Activated B cell treated with CpG ODN at 0.5 μM for 24 hours (primary cell): ENCODE results near the gene WWP2. TPM values are rescaled to one million over a fixed set of nuclear protein-coding genes. Genes with fewer than 3 reads are reported as not detected.

ENCODE experiments used
- ATAC-seq: fragments of 200-7000 bp; cut with Tn5 transposase; one replicate; pipeline ENCODE4 v1.10.0; 2021; ENCODE audit warnings: low read depth, mild to moderate bottlenecking, moderate library complexity
- CTCF ChIA-PET: fragments of 350-600 bp; sonication (Branson Sonifier 250); formaldehyde crosslinking; loops from one replicate; lab custom pipeline; 2021; ENCODE audit warnings: antibody characterized with exemption; lab: Charles Lee
- POLR2A ChIA-PET: fragments of 350-600 bp; sonication (Branson Sonifier 250); formaldehyde crosslinking; loops from one replicate; lab custom pipeline; 2021; ENCODE audit warnings: antibody characterized with exemption; lab: Charles Lee
- DNase-seq: peaks from one replicate; pipeline ENCODE4 v3.0.0; 2022
- H3K27ac Mint-ChIP-seq: one replicate; pipeline ENCODE4 v1.8.0; 2020; ENCODE audit warnings: mixed read lengths
- H3K27me3 Mint-ChIP-seq: one replicate; pipeline ENCODE4 v1.8.0; 2021; ENCODE audit warnings: mixed read lengths
- H3K36me3 Mint-ChIP-seq: one replicate; pipeline ENCODE4 v1.8.0; 2021; ENCODE audit warnings: low read depth, mixed read lengths
- H3K4me1 Mint-ChIP-seq: one replicate; pipeline ENCODE4 v1.8.0; 2021; ENCODE audit warnings: mixed read lengths
- H3K4me3 Mint-ChIP-seq: one replicate; pipeline ENCODE4 v1.8.0; 2020; ENCODE audit warnings: mild to moderate bottlenecking, mixed read lengths
- H3K9me3 Mint-ChIP-seq: one replicate; pipeline ENCODE4 v1.8.0; 2020; ENCODE audit warnings: mixed read lengths
- intact Hi-C: fragments of 100-400 bp; cut with micrococcal nuclease; formaldehyde crosslinking; loops from one replicate; pipeline ENCODE4 v1.15.1; 2024
- total RNA-seq: library from RNA; stranded (reverse); gene quantifications from 2 replicates; pipeline ENCODE4 v1.2.3, GENCODE V29; 2022
- TF ChIP-seq, protein P1 (sequence below): fragments of 200-600 bp; IDR thresholded peaks from one replicate; pipeline ENCODE4 v1.8.0; 2022; ENCODE audit warnings: antibody characterized with exemption, mild to moderate bottlenecking

The WWP2 gene
- total RNA-seq, 1 donor from 2014 or later, result 80.8 TPM

DNA sequence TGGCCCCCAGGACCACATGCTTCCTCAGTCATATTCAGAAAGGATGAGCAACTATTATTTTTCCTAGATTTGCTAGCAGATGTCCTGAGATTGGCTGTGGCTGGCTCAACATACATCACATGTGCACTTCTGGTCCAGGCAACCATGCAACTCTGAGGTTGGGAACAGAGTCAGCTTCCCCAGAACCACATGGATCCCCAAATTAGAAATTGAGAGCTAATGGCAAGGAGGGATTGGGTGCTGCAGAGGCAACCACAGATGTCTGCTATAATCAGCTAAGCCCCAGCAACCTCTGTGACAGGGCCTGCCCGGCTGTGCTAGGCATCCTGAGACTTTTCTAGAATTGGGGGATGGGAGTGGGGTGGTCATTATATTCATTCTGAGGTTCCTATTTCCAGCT lies 155.2 kb downstream of the WWP2 start:
- DNase-seq (no peak), ATAC-seq (no peak)
- H3K27me3 Mint-ChIP-seq, result no peaks in the 10 kb centered on the region
- no peak overlapping the region for H3K27ac Mint-ChIP-seq
- intact Hi-C loops, result no loop called here
- ChIA-PET POLR2A (no interaction called here), CTCF (no interaction called here)
- no peaks in the 10 kb centered on the region for H3K9me3 Mint-ChIP-seq
- no peaks in the 10 kb centered on the region for H3K4me1 Mint-ChIP-seq
- H3K36me3 Mint-ChIP-seq, result peaks cover 54% of the 10 kb centered on the region
- TF ChIP-seq, protein P1, sequence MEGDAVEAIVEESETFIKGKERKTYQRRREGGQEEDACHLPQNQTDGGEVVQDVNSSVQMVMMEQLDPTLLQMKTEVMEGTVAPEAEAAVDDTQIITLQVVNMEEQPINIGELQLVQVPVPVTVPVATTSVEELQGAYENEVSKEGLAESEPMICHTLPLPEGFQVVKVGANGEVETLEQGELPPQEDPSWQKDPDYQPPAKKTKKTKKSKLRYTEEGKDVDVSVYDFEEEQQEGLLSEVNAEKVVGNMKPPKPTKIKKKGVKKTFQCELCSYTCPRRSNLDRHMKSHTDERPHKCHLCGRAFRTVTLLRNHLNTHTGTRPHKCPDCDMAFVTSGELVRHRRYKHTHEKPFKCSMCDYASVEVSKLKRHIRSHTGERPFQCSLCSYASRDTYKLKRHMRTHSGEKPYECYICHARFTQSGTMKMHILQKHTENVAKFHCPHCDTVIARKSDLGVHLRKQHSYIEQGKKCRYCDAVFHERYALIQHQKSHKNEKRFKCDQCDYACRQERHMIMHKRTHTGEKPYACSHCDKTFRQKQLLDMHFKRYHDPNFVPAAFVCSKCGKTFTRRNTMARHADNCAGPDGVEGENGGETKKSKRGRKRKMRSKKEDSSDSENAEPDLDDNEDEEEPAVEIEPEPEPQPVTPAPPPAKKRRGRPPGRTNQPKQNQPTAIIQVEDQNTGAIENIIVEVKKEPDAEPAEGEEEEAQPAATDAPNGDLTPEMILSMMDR, result no peak
- no peak overlapping the region for H3K4me3 Mint-ChIP-seq

DNA sequence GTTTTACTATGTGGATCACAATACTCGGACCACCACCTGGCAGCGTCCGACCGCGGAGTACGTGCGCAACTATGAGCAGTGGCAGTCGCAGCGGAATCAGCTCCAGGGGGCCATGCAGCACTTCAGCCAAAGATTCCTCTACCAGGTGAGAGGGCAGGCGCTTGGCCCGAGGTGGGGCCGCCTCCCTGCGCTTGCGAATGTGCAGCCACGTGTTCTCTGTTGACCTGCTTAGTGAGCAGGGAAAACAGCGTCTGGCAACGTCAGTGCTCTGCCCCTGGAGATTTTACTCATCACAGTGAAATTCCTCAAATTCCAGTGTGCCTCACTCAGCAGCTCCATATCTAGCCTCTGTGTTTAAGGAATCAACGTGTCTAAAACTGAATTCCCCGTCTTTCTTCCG lies 155.6 kb downstream of the WWP2 start:
- TF ChIP-seq, protein P1, result no peak
- CTCF ChIA-PET, result no interaction called here
- intact Hi-C loops, result no loop called here
- Mint-ChIP-seq H3K36me3 (peaks cover 54% of the 10 kb centered on the region), H3K27ac (no peak overlapping the region), H3K4me1 (no peaks in the 10 kb centered on the region), H3K4me3 (no peak overlapping the region), H3K9me3 (no peaks in the 10 kb centered on the region), H3K27me3 (no peaks in the 10 kb centered on the region)
- no peak for DNase-seq
- no peak for ATAC-seq
- POLR2A ChIA-PET, result no interaction called here

DNA sequence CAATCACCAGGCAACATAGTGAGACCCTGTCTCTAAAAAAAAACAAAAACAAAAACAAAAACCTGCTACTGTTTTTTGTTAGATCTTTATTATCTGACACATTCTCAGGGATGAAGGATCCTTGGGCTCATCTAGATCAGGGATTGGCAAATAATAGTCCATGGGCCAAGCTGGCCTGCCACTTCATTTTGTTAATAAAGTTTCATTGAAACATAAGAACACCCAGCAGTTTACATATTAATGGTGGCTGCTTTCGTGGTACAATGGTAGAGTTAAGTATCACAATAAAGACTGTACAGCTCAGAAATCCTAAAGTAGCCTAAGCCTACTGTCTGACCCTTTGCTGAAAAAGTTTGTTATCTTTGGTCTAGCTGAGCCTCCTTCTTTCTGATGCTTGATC lies 156.1 kb downstream of the WWP2 start:
- no peak for ATAC-seq
- intact Hi-C loops, result no loop called here
- TF ChIP-seq, protein P1, result no peak
- ChIA-PET POLR2A (no interaction called here), CTCF (no interaction called here)
- Mint-ChIP-seq H3K4me1 (no peaks in the 10 kb centered on the region), H3K27me3 (no peaks in the 10 kb centered on the region), H3K9me3 (no peaks in the 10 kb centered on the region), H3K4me3 (no peak overlapping the region), H3K27ac (no peak overlapping the region), H3K36me3 (peaks cover 54% of the 10 kb centered on the region)
- DNase-seq, result no peak

DNA sequence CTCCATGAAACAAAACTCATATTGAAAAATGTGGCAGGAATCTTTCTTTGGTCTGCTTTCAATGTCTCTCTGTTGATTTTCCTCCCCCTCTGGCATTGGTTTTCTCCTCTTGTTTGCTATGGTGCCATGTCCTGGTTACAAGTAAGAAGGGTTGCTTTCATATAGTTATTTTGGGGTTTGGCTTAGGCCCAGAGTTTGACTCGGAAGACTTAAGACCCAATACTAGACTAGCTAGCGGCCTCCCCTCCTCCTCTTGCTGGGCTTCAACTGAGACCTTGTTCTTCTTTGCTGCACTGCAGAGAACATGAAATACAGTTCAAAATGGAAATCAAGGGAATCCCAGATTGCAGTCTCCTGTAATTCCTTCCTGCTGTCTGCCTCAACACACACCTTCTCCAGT lies 159.0 kb downstream of the WWP2 start:
- Mint-ChIP-seq H3K27ac (no peak overlapping the region), H3K9me3 (no peaks in the 10 kb centered on the region), H3K4me3 (no peak overlapping the region), H3K4me1 (no peaks in the 10 kb centered on the region), H3K27me3 (no peaks in the 10 kb centered on the region), H3K36me3 (peaks cover 59% of the 10 kb centered on the region)
- DNase-seq, result no peak
- intact Hi-C loops, result no loop called here
- TF ChIP-seq, protein P1, result no peak
- CTCF ChIA-PET, result no interaction called here
- ATAC-seq, result no peak
- POLR2A ChIA-PET, result no interaction called here

DNA sequence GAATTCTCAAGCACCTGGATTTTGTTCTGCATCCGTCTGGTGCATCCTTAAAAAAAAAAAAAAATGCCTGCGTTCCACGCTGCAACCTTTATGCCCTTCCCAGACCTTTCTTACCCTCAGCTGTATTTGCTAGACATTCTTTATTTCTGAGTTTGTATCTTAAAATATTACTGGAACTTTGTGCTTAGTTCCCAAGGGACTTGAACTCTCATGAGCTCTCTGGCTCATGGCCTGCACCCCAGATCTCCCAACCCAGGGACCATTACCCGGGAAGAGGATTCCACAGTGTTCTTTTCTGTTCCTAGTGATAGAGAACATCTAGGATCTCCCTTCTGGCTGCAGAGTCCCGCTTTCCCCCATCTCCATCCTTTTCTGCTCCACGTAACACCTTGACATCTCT lies 160.1 kb downstream of the WWP2 start:
- Mint-ChIP-seq H3K27me3 (no peaks in the 10 kb centered on the region), H3K27ac (no peak overlapping the region), H3K4me1 (no peaks in the 10 kb centered on the region), H3K4me3 (no peak overlapping the region), H3K9me3 (no peaks in the 10 kb centered on the region), H3K36me3 (peaks cover 61% of the 10 kb centered on the region)
- ATAC-seq (no peak), DNase-seq (no peak)
- TF ChIP-seq, protein P1, result no peak
- CTCF ChIA-PET, result no interaction called here
- POLR2A ChIA-PET, result no interaction called here
- intact Hi-C loops, result no loop called here
